Upper lobe of left lung (tissue), 4 donors: ENCODE measurements around the gene PTPRF.
A peak's percentile ranks its signal among the peaks of the same experiment; 100 is the strongest.

ENCODE experiments used
- EP300 ChIP-seq, 4 donors: sonication (generic); formaldehyde crosslinking; IDR thresholded peaks; one replicate each; pipeline ENCODE4 v1.5.1; 2017; ENCODE audit warnings: antibody characterized with exemption in 4 of 4, control low read depth in 2 of 4
- POLR2A ChIP-seq, 4 donors: fragments of 450-650 bp; IDR thresholded peaks; one replicate each; pipeline ENCODE4 v1.5.1; 2016 to 2017; ENCODE audit warnings: antibody characterized with exemption in 4 of 4, mild to moderate bottlenecking in 2 of 4
- POLR2AphosphoS5 ChIP-seq, 2 donors: sonication (generic); formaldehyde crosslinking; IDR thresholded peaks; one replicate each; pipeline ENCODE4 v1.5.1; 2017; ENCODE audit warnings: antibody characterized with exemption in 2 of 2
- TF ChIP-seq, protein P1 (sequence below), 6 experiments: fragments of 450-650 bp in 4 of 6; fragments of 200-600 bp in 2 of 6; sonication (generic) in 2 of 6; IDR thresholded peaks; one replicate each; pipeline ENCODE4 v1.5.1; 2016 to 2019; ENCODE audit warnings: antibody characterized with exemption in 6 of 6

DNA sequence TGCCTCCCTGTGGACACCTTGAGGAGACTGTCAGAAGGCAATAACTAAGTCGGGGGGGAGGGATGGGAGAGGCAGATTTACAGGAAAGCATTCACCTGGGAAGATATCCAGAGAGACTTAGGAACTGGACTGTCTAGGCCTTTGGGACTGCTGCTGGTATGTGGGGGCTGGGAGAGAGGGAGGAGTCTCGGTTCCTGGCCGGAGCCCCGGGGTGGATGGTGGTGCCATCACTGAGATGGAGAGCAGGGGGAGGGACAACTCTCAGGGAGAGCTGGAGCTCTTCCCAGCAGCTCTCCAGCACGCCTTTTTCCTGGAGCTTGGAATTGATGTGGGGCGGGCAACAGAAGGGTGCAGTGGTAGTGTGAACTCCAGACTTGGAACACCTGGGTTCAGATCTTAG is 22.1 kb downstream of the PTPRF start:
- TF ChIP-seq EP300 (IDR thresholded peaks at IDR 0.05) (no peak), POLR2AphosphoS5 (IDR thresholded peaks at IDR 0.05) (peak; percentile 17 to 24), POLR2A (IDR thresholded peaks at IDR 0.05) (no peak)
- TF ChIP-seq, protein P1, sequence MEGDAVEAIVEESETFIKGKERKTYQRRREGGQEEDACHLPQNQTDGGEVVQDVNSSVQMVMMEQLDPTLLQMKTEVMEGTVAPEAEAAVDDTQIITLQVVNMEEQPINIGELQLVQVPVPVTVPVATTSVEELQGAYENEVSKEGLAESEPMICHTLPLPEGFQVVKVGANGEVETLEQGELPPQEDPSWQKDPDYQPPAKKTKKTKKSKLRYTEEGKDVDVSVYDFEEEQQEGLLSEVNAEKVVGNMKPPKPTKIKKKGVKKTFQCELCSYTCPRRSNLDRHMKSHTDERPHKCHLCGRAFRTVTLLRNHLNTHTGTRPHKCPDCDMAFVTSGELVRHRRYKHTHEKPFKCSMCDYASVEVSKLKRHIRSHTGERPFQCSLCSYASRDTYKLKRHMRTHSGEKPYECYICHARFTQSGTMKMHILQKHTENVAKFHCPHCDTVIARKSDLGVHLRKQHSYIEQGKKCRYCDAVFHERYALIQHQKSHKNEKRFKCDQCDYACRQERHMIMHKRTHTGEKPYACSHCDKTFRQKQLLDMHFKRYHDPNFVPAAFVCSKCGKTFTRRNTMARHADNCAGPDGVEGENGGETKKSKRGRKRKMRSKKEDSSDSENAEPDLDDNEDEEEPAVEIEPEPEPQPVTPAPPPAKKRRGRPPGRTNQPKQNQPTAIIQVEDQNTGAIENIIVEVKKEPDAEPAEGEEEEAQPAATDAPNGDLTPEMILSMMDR (IDR thresholded peaks at IDR 0.05) = no peak
